ENCODE measurements around the gene PSD4.

Gene PSD4

GRCh38 chr2:113173542-113174375, at the start of gene PSD4:
PSD4 (plus strand) TSS chr2:113173971; CDS start chr2:113182457, 8,486 bp downstream.
- no peak for DNase-seq (ENCODE audit: low spot score)

DNA sequence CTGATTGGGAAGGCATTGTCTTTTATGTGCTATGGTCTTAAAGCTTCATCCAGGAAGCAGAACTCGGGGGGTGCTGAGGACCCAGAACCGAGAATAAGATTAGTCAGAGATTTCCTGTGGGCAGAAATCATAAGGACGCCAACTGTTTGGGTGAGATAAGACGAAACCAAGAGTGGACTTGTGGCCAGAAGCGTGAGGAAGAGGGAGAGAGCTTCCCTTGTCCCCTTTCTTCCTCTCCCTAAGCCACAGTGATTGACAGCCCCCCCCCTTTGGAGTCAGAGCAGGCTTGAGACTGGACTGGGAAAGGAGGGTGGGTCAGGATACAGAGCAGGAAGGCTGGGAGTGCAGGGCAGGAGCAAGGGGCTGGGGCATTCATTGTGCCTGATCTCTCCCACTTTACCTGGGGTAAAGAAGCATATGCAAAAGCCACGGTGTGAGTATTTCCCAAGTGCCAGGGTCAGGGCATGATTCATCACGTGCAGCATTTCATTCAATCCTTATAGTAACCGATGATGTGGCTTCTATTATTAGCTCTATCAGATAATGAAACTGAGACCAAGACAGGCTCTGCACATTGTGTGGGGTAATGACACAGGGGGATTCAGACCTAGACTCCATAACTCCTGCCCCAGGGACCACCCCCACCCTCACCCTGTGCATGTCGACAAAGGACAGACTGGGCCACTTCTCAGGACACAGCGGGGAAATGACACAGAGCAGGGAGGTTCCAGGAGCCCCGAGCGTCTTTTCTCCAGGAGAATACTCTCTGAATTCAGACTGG, 49.4 kb upstream of the PSD4 start:
- DNase-seq (ENCODE audit: low spot score), result peak; percentile 69

DNA sequence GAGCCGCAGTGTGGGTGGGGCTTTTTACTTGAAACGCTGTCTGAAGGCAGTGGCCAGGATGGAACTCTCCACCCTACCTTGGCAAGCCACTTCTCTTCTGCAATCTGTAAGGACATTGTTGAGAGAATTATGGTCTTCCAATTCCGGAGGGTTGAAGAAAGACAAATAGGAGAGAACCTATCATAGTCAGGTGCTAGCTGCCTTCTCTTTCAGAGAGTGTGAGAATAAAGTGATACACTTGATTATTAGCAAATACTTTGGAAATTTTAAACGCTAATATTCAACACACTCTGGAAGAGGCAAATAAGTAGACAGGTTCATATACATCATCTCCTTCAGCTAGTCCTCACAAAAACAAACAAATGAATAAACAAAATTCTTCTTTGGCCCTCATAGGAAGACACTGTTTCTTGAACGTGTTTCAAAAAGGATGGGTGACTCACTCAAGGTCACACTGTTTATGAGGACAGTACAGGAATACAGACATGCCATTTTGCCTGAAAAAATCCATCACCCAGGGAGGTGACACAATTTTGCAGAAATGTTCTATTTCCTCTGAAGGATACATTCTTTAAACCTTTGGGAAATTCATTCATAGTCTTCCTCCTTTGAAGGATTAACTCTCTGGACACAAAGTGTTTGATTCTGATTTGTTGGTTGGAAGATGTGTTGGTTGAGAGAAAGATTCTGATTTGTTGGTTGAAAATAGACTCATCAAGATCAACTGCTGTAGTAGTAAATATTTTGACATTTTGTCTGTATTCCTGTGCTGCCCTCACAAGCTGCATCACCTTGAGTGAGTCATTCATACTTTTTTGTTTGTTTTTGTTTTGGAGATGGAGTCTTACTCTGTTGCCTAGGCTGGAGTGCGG, 48.6 kb upstream of the PSD4 start:
- DNase-seq (ENCODE audit: low spot score), result peak; percentile 69

- no peak for DNase-seq (ENCODE audit: low spot score)
Measured at GRCh38 chr2:113126845-113127645, 46.7 kb upstream of the PSD4 start, which contains the start of gene IL1RN. IL1RN (plus strand) TSS chr2:113127598; CDS start chr2:113127625, 27 bp downstream.

GRCh38 chr2:113127646-113128570, 45.9 kb upstream of the PSD4 start:
- DNase-seq (ENCODE audit: low spot score), result no peak

GRCh38 chr2:113129519-113130078, 44.2 kb upstream of the PSD4 start:
- DNase-seq (ENCODE audit: low spot score), result no peak

DNA sequence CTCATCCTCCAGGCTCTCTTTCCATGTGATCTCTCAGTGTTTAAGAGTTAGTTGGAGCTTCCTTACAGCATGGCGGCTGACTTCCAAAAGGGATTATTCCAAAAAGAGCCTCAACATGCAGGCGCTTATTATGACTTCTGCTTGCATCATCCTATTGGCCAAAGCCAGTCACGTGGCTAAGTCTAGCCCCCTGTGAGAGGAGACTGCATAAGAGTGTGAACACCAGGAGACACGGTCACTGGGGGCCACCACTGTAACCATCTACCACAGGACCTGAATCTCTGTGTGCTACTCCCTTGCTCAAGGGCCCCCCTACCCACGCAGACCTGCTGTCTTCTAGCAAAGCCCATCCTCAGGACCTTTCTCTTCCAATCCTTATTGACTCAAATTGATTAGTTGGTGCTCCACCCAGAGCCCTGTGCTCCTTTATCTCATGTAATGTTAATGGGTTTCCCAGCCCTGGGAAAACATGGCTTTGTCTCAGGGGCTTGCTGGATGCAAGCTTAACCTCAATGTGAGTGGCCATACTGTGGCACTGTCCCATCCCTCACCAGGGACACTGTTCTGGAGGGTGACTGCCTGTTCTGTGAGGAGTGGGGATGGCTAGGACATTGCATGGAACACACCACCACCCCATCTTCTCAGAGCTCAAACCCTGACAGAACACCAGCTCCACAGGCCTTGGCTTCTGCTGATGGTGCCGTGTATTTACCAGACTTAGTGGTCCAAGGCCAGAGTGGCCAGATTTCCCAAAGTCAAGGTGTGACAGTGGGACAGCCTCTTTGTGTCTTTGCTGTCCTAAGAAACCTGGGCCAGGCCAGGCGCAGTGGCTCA, 42.2 kb upstream of the PSD4 start:
- DNase-seq (ENCODE audit: low spot score), result no peak

- DNase-seq (ENCODE audit: low spot score), result no peak
Measured at GRCh38 chr2:113132414-113133021, 41.3 kb upstream of the PSD4 start.

DNA sequence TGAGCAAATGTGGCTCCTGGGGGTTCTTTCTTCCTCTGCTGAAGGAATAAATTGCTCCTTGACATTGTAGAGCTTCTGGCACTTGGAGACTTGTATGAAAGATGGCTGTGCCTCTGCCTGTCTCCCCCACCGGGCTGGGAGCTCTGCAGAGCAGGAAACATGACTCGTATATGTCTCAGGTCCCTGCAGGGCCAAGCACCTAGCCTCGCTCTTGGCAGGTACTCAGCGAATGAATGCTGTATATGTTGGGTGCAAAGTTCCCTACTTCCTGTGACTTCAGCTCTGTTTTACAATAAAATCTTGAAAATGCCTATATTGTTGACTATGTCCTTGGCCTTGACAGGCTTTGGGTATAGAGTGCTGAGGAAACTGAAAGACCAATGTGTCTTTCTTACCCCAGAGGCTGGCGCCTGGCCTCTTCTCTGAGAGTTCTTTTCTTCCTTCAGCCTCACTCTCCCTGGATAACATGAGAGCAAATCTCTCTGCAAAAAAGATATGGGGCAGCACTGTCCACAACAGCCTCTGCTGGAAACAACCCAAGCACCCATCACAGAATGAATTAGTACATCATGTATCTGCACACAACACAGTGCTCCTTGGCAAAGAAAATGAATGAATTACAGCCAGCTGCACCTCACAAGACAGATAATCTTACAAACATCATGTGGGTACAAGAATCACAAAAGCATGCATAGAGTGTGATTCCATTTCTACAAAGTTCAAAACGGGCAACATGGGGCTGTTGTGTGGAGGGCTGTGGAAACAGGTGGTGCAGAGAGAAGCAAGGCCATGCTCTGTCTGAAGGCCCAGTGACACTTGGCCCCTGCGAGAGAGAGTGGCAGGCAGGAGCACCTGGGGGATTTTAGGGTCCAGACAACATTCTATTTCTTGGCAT, 39.8 kb upstream of the PSD4 start:
- no peak for DNase-seq (ENCODE audit: low spot score)

DNA sequence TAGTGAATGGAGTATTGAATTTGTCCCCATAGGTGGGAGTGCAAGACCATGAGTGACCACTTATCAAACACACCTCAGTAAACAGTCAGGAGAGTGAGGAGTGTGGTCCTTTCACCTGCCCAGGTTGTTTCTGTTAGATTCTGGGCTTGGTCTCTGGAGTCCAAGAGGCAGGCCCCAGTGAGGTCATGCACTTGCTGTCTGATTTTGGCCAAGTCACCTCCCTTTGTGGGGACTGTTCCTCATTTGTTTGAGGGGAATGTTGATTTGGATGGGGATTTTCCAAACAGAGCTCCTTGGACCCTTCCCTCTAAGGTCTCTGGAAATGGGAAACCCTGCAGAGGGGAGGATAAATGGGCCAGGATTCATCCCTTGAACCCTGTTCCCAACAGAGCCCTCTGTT, 39.1 kb upstream of the PSD4 start:
- no peak for DNase-seq (ENCODE audit: low spot score)

GRCh38 chr2:113135317-113135716, 38.5 kb upstream of the PSD4 start:
- DNase-seq (ENCODE audit: low spot score), result no peak

- DNase-seq (ENCODE audit: low spot score), result peak; percentile 54
Measured at GRCh38 chr2:113136828-113137775, 36.7 kb upstream of the PSD4 start.

DNA sequence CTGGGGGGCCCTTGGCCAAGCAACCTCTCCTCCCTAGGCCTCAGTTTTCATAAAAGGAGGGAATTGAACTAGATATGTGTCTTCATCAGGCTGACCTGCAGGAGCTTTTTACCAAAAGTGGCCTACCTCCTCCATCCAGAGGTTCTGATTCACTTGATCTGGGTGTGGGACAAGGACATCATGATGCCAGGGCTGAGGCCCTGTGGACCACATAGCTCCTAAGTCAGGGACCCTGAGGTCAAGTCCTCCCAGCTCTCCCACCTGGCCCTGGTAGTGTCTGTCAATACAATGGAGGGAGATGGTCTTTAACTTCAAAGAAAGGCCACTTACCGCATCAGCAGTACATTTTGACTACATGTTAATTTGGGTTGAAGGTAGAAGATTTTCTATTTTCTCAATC, 35.9 kb upstream of the PSD4 start:
- DNase-seq (ENCODE audit: low spot score), result no peak

DNA sequence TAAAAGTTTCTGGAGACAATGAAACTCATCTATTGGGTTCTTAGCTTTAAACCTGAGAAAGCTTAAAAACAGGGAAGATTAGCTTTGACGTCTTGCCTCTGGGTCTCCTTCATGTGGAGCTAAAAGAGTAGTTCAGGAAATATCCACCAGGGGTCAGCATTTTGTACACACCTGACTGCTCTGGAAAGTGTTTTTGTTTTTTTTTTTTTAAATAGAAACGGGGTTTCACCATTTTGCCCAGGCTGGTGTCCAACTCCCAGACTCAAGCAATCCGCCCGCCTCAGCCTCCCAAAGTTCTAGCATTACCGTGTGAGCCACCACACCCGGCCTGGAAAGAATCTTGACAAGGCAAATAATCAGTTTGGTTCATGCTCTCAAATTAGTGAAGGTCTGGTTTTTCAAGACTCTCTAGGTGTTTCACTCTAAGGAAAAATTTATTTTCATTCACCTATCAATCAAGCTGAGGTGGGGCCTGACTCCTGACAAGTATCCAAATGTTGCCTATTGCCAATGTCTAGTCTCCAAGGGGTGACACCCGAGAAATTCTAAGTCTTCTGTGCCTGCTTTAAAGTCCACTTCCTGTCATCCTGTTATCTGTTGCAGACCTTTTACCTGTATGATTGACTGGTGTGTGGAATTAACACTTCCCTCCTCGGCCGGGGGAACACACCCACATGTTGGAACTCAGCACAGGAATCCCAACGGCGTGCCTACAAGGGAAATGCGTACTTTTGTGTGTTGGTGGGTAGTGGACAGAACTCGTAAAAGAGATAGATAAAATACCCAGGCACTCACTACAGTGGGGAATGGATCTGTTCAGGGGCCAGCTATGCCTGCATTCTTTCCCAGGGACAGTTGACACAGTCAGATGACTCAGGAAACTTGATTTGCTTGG, 35.1 kb upstream of the PSD4 start:
- DNase-seq (ENCODE audit: low spot score), result peak; percentile 61

DNA sequence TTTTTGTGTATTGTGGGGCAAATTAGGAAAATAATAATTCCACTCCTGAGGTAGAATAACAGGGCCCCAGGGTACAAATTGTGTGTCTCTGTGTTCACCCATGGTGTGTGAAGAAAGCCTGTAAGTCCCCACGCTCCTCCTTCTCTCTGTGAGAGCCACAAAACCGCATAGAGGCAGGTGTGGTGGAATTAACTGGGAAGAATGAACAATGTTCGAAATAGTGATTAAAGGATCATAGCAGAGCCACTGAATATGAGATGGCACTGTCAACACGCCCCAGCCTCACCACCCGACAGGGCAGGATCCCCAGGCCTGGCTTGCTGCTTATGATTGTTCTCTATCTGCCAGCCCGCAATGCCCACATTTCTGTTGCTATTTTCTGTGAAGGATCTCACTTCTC, 32.3 kb upstream of the PSD4 start:
- no peak for DNase-seq (ENCODE audit: low spot score)

Data from kidney capillary endothelial cell (primary cell).